ENCODE measurements around the gene KCP.

Gene KCP

GRCh38 chr7:128885370-128886187 is 24.9 kb downstream of the KCP start:
- no peak for DNase-seq

- no peak for DNase-seq
Measured at GRCh38 chr7:128884561-128885369, 25.7 kb downstream of the KCP start.

DNA sequence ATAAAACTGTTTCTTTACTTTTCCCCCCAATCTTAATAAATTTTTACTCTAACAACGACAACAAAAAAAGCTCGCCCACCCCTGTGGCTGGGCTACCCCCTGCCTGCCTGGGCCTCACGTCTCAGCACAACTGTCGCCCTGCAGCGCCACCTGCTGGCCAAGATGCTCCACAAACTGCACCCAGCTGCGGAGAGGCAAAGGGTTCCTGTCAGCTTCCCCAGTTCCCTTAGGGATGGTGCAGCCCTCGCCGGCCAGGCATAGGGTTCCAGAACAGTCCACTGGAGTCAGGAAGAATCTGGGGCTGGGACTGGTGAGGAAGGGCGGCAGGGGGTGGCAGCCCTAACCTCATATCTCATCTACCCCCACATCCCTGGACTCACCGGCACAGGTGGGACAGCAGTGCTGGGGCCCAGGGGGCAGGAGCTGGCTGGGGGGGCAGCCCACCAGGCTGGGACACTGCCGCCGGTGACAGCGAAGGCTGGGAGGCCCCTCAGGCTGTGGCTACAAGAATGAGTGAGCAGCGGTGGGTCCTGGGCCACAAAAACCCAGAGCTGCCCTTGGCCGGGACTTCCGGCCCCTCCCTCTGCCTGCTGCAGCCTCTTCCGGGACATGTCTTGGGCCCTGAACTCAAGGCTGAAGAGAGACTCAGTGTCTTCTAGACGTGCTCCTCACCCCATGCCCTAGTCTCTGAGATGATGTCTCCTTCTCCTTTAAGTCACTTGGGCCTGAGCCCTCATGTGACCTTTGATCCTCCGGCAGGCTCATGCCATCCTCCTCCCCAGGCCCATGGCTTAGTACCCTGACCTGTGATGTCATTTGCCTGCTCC is 26.7 kb downstream of the KCP start:
- peak; percentile 84 to 86 for DNase-seq

DNA sequence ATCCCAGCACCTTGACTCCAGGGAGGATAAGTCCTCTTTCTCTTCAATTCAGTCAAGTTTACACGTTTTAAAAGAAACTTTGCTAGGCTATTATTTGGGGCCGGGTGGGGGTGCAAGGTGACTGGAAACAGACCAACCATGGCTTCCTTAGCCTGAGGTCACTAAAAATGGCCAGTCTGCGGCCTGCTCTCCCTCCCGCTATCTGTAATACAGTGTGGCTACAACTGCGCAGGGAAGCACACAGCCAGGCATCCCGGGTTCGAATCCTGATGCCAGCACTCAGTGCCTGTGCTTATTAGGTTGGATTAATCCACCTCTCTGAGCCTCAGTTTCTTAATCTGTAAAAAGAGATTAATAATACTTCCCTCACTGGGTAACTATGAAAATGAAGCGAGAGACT is 28.4 kb downstream of the KCP start:
- DNase-seq, result no peak

GRCh38 chr7:128881458-128882125 is 28.9 kb downstream of the KCP start:
- DNase-seq, result no peak

DNA sequence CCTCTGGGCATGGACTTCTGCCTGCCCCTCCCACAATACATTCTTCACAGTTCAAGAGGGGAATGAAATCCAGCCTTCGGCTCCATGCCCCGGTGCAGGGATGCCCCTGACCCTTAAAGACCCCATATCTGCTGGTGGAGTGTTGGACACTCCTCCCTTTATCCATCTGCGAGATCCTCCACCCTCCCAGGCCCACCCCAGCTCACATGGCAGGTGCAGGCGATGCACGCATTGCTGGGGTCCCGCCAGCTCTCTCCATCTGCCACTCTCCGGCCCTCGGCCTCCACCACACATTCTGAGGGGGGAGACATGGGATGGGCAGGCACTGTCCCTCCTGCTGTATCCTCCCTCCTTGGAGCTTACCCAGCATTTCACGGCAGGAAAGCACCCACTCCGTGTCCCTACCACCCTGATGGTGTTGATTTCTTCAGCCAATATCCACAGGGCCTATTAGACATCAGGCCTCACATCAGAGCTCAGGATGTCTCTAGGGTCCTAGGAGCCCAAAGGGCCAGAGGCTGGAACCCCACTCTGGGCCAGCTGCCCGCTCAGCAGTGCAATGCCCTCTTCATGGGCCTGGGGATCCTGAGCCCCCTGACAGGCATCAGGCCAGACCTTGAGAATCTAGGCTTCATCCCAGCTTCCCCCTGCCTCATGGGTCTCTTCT is 29.6 kb downstream of the KCP start:
- no peak for DNase-seq

DNA sequence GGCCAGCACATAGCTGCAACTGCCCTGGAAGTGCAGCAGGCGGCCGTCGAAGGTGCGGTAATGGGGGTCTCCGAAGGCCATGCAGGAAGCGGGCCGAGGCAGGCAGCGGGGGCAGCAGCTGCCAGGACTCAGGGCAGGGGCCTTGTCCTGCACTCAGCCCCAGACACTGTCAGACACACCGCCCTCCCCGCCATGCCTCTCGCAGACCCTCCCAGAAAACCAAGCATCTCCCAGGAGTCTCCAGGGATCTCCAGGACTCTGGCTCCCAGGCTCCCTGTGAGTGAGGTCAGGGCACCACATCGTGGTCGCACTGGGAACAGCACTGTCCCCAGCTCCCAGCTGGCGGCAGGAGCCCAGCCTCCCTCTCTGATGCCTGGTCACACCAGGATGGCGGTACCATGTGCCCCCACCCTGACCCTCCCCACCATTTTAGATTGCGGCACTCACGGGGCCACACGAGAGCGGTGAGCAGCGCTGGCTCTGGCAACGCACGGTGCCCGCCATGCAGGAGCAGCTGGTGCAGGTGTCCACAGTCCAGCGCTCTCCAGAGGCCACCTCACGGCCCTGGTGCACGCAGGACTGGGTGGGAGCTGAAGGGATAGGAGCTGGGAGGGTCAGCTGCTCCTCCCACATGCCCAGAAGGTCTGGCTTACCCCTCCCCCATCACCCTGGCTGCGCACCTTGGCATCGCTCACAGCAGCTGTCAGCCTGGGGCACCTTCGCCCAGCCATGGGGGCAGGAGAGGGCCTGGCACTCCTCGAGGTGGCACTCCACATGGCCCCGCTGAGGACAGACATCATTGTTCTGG is 30.4 kb downstream of the KCP start:
- DNase-seq, result no peak

- no peak for DNase-seq
Measured at GRCh38 chr7:128879461-128879938, 31.0 kb downstream of the KCP start.

- no peak for DNase-seq
Measured at GRCh38 chr7:128878226-128879105, 32.0 kb downstream of the KCP start.

GRCh38 chr7:128877756-128878120 is 32.8 kb downstream of the KCP start:
- DNase-seq, result no peak

DNA sequence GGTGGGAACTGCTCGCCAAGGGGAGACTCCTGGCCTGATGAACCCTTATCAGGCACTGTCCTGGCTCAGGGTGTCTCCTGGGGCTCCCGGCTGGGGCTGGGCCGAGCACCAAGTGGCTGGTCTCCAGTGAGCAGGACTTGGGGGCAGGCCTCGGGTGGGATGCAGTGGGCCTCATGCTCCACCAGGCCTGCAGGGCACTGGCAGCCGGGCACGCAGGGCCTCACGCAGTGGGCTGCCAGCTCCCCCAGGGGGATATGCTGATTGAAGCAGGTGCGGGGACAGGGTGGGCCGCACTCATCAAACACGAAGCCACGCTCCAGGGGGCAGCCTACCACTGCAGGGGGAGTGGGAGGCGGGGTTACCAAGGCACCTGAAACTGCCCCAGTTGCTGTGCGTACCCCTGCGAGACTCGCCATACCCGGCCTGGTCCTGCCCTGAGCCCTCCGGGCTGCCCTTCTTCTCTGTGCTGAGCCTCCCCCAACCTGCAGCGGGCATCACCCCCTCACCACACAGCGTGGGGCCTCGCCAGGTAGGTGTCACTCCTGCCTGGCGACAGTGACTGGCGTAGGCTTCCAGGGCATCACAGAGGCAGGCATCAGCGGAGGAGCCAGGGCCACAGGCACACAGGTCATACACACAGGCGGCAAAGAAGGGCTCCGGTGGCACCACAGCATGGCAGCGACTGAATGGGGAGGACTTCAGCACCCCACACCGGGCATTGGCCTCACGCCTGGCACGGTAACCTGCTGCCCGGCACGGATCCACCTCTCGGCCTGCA is 33.3 kb downstream of the KCP start:
- DNase-seq, result no peak

DNA sequence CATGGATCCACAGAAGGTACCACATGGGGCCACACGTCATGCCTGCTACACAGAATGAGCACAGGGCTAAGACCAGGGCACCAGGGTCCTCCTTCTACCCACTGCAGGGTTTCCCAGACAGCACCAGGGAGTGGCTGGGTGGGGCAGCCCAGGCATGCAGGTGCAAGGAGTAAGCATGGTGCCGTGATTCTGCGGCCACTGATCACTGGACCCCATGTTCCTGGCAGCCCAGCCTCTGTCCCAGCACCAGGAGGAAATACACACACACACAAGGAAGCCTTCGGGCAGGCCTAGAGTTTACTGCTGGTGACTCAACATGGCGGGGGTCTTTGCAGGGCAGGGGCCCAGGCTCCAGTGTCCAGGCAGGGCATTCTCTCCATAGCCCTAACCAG is 33.9 kb downstream of the KCP start:
- no peak for DNase-seq

GRCh38 chr7:128876127-128876526 is 34.4 kb downstream of the KCP start:
- no peak for DNase-seq

- DNase-seq, result no peak
Measured at GRCh38 chr7:128875523-128875948, 35.0 kb downstream of the KCP start.

DNA sequence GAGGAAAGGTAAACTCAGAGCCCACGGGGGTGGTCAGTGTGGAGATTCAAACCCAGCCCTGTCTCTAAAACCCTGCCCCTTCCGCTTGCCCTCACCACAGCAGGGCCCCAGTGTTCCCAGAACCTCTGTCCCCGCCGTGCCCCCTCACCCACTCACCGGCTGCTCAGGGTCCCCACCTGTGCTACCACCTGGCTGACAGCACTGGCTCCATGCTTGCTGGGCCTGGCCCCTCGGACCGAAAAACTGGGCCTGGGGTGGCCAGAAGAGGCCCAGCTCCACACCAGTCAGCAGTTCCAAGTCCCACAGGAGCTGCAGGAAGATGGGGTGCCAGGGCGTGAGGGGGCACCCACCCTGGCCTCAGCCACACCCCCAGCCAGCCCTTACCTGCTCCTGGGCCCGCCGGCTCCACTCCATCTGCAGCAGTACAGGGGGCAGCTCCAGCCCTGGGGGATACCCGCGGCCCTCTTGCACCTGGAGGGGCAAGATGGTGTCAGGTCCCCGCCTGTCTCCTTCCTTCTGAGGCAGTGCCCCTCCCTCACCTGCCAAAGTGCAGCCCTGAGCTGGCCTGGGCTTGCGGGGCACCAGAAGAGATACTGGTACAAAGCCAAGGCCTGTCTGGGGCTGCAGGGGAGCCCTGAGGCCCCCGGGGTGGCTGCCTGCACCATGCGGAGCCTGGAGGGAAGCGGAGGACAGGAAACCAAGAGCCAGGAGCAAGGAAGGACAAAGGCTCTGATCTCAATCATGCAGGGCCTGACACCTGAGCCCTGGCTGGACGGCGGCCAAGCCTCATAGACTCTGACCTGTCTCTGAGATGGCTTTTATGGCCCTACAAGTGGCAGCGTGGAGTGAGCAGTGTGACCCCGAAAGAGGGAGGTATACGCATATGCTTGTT is 36.1 kb downstream of the KCP start:
- DNase-seq, result no peak

DNA sequence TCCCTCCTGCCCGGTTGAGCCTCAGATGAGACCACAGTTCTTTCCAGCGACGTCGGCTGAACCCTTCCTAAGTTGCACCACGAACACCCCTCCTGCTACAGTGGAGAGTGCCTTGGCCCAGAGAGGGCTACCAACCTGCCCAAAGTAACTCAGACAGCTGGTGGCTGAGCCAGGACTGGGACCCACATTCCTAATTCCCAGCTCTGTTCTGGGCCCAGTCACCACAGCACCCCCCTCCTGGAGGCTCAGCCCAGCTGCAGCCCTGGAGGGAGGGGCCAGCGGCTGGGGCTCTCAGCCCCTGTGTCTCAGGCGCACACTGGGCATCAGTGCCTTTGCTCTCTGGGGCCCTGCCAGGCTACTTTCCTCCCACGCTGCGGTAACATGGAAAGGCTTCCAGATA is 37.3 kb downstream of the KCP start:
- no peak for DNase-seq

DNA sequence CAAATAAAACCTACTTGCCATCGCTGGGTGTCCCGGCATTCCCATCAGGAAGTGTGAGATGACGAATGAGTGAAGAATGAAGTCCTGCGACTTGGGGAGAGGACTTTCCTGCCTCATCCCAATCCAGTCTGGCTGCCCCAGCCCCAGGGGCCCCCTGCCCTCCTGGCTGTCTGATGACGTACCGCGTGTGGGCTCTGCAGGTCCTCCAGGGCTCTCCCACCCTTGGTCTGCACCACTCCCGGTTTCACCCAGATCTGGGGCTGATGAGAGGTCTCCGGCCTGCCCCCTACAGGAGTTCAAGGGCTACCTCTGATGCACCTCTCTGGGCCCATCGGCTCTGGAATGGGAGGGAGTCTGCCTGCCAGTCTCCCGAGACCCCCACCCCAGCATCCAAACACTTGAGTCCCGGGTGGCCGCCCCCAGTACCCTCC is 38.1 kb downstream of the KCP start:
- DNase-seq, result no peak

DNA sequence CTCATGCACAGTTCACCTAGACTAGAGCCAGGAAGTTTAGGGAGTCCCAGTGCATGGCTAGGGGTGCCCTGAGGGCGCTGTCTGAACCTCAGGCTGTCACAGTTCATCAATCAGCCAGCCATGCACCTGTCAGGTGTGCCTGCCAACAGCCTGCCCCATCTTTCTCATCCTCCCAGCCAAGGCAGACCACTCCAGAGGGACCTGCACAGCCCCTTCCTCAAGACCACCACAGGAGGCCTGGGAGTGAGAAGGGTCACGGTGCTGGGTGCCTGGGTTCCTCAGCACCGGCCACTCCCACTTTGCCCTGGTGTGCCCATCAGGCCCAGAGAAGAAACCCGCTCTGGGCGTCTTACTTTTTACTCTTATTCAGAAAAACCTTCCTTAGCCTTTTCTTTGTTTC is 39.5 kb downstream of the KCP start:
- no peak for DNase-seq

Measured in activated CD4-positive, alpha-beta T cell treated with anti-CD3 and anti-CD28 coated beads, Interleukin-2, amount 50 U/mL, for 4 hours (primary cell).